Sciatic nerve (tissue), 2 donors: ENCODE data around the gene MSS51. TPM values are rescaled to one million over a fixed set of nuclear protein-coding genes. Genes with fewer than 3 reads are reported as not detected.
"Not testable (repeated sequence)": the region's sequence is repeated elsewhere in the genome, so short reads cannot be mapped to it uniquely, and the experiment has no call there.

ENCODE experiments used
- ATAC-seq: fragments of 200-7000 bp; cut with Tn5 transposase; one replicate; pipeline ENCODE4 v1.9.1; 2020; ENCODE audit warnings: mild to moderate bottlenecking, moderate library complexity
- DNase-seq: peaks from one replicate; pipeline ENCODE4 v3.0.0-alpha.2; 2020; ENCODE audit warnings: low spot score
- intact Hi-C: fragments of 100-400 bp; cut with DNase I; formaldehyde crosslinking; loops from one replicate; pipeline ENCODE4 v1.14.2; 2022
- total RNA-seq: library from RNA; stranded (reverse); fragmentation: NEBNext Ultra II Directional; extraction: Animal tissue kit (Norgen Biotek cat#: 25700); gene quantifications from one replicate; pipeline ENCODE4 v1.2.1, GENCODE V29; 2021
- donor health status: DM: no; HTN: no; CAD: no.
- donor health status: DM: no; HTN: no; CAD: no.

MSS51 gene
- total RNA-seq, 1 donor from 2014 or later, result 5.2 TPM

GRCh38 chr10:73423309-73423708, 10.1 kb downstream of the MSS51 start:
- ATAC-seq (no peak), DNase-seq (no peak)
- intact Hi-C loops, result no loop called here

- ATAC-seq, result no peak
- intact Hi-C loops, result no loop called here
Observed at GRCh38 chr10:73416571-73416970, 16.8 kb downstream of the MSS51 start.

GRCh38 chr10:73414230-73414945, 19.0 kb downstream of the MSS51 start:
- DNase-seq (no peak), ATAC-seq (peak; percentile 61)
- intact Hi-C loops, result no loop called here

More at GRCh38 chr10:73416571-73416970, 16.8 kb downstream of the MSS51 start:
- no peak for DNase-seq

GRCh38 chr10:73413528-73414229, 19.7 kb downstream of the MSS51 start, which contains the start of gene ANXA7:
ANXA7 (minus strand) TSS chr10:73414058; CDS start chr10:73400856, 13,202 bp downstream.
- DNase-seq (peak; percentile 97), ATAC-seq (peak; percentile 99)
- intact Hi-C loops, result no loop called here

- DNase-seq (no peak), ATAC-seq (peak; percentile 33)
- intact Hi-C loops, result no loop called here
Observed at GRCh38 chr10:73413108-73413527, 20.2 kb downstream of the MSS51 start.

- ATAC-seq, result no peak
- intact Hi-C loops, result no loop called here
- no peak for DNase-seq
Observed at GRCh38 chr10:73410897-73411296, 22.5 kb downstream of the MSS51 start.

GRCh38 chr10:73408978-73409521, 24.3 kb downstream of the MSS51 start:
- ATAC-seq (no peak), DNase-seq (no peak)
- intact Hi-C loops, result no loop called here

GRCh38 chr10:73408061-73408460, 25.3 kb downstream of the MSS51 start:
- DNase-seq (no peak), ATAC-seq (no peak)
- intact Hi-C loops, result no loop called here

GRCh38 chr10:73407495-73407894, 25.9 kb downstream of the MSS51 start:
- no peak for ATAC-seq
- intact Hi-C loops, result no loop called here
- no peak for DNase-seq

- intact Hi-C loops, result no loop called here
- DNase-seq (no peak), ATAC-seq (no peak)
Observed at GRCh38 chr10:73406846-73407245, 26.5 kb downstream of the MSS51 start.

- ATAC-seq, result no peak
- intact Hi-C loops, result no loop called here
- DNase-seq, result no peak
Observed at GRCh38 chr10:73405556-73405955, 27.8 kb downstream of the MSS51 start.

- intact Hi-C loops, result no loop called here
- ATAC-seq (no peak), DNase-seq (no peak)
Observed at GRCh38 chr10:73404690-73405089, 28.7 kb downstream of the MSS51 start.

- DNase-seq (no peak), ATAC-seq (no peak)
- intact Hi-C loops, result no loop called here
Observed at GRCh38 chr10:73401636-73402035, 31.7 kb downstream of the MSS51 start.

GRCh38 chr10:73399063-73399462, 34.3 kb downstream of the MSS51 start:
- no peak for ATAC-seq
- DNase-seq, result no peak
- intact Hi-C loops, result no loop called here

- DNase-seq, result no peak
- no peak for ATAC-seq
- intact Hi-C loops, result no loop called here
Observed at GRCh38 chr10:73398024-73398423, 35.3 kb downstream of the MSS51 start.

- intact Hi-C loops, ATAC-seq, DNase-seq: not testable (repeated sequence)
Observed at GRCh38 chr10:73394325-73394724, 39.0 kb downstream of the MSS51 start.

GRCh38 chr10:73388228-73388627, 45.1 kb downstream of the MSS51 start:
- no peak for ATAC-seq
- DNase-seq, result no peak
- intact Hi-C loops, result no loop called here

GRCh38 chr10:73386583-73386982, 46.8 kb downstream of the MSS51 start:
- ATAC-seq, result no peak
- DNase-seq, result no peak
- intact Hi-C loops, result no loop called here

- ATAC-seq (no peak), DNase-seq (no peak)
- intact Hi-C loops, result no loop called here
Observed at GRCh38 chr10:73379064-73379748, 54.2 kb downstream of the MSS51 start.

GRCh38 chr10:73376679-73377078, 56.7 kb downstream of the MSS51 start:
- no peak for DNase-seq

More at GRCh38 chr10:73376679-73377078, 56.7 kb downstream of the MSS51 start:
- ATAC-seq, result no peak
- intact Hi-C loops, result no loop called here
